KMS-11 (cell line): ENCODE measurements around the gene GNG7.
A peak's percentile ranks its signal among the peaks of the same experiment; 100 is the strongest.

Source experiments
- H2AFZ ChIP-seq: fragments of 200-600 bp; sonication (generic); 2 replicates; pipeline ENCODE4 v1.6.1; 2016; ENCODE audit warnings: antibody characterized with exemption, mixed run types, low read depth
- H3K27ac ChIP-seq: fragments of 200-600 bp; sonication (generic); 2 replicates; pipeline ENCODE4 v1.6.1; 2016; ENCODE audit warnings: mild to moderate bottlenecking, mixed run types
- H3K27me3 ChIP-seq: fragments of 200-600 bp; sonication (generic); 2 replicates; pipeline ENCODE4 v1.6.1; 2017; ENCODE audit warnings: mild to moderate bottlenecking, low read depth, mixed run types, moderate library complexity; ENCODE audit not compliant: insufficient read depth
- H3K36me3 ChIP-seq: fragments of 200-600 bp; sonication (generic); 2 replicates; pipeline ENCODE4 v1.6.1; 2017; ENCODE audit warnings: mild to moderate bottlenecking, mixed run types; ENCODE audit not compliant: insufficient read depth
- H3K4me1 ChIP-seq: fragments of 200-600 bp; sonication (generic); 2 replicates; pipeline ENCODE4 v1.6.1; 2016; ENCODE audit warnings: mild to moderate bottlenecking, low read depth, mixed run types; ENCODE audit not compliant: poor library complexity, severe bottlenecking
- H3K4me2 ChIP-seq: fragments of 200-600 bp; sonication (generic); 2 replicates; pipeline ENCODE4 v1.7.0; 2016; ENCODE audit warnings: mild to moderate bottlenecking, mixed run types
- H3K4me3 ChIP-seq: fragments of 200-600 bp; sonication (generic); IDR thresholded peaks from 2 replicates; pipeline ENCODE4 v1.6.1; 2017; ENCODE audit warnings: low read depth, low read length, mixed read lengths; ENCODE audit not compliant: insufficient read depth
- H3K79me2 ChIP-seq: fragments of 200-600 bp; sonication (generic); 2 replicates; pipeline ENCODE4 v1.6.1; 2016; ENCODE audit warnings: low read depth, mixed run types; ENCODE audit not compliant: insufficient read depth
- H3K9ac ChIP-seq: fragments of 200-600 bp; sonication (generic); 2 replicates; pipeline ENCODE4 v1.6.1; 2016; ENCODE audit warnings: mild to moderate bottlenecking, mixed run types
- H4K20me1 ChIP-seq: fragments of 200-600 bp; sonication (generic); 2 replicates; pipeline ENCODE4 v1.6.1; 2016; ENCODE audit warnings: mild to moderate bottlenecking, mixed run types; ENCODE audit not compliant: insufficient read depth
- CTCF ChIP-seq: fragments of 200-600 bp; sonication (generic); conservative IDR thresholded peaks from 2 replicates; pipeline ENCODE4 v1.6.1; 2017; ENCODE audit warnings: low read depth, mild to moderate bottlenecking, antibody characterized with exemption, low read length, moderate library complexity, mixed read lengths

Gene GNG7

DNA sequence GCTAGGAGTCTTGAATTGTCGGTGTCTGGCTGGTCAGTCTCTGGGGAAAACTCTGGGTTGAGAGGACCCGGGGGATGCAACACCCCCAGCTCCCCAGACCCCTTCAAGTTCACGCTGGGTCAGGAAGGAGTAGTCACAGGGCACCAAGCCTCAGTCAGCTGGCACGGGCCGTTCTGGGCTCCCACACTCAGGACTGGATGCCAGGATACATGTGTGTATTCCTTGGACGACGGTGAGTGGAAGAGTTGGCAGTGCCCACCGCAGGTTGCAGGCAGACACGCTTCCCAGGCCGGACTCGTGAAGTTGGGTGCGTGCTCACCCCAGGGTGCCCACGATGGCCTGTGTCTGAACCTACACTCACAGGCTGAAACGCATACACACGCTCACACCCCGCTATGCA, 221.0 kb downstream of the GNG7 start:
- Histone ChIP-seq H3K27ac (no peak overlapping the region), H4K20me1 (peaks cover 4% of the 10 kb centered on the region), H3K4me3 (no peak overlapping the region), H3K36me3 (no peaks in the 10 kb centered on the region), H3K4me2 (no peak overlapping the region), H3K9ac (no peak overlapping the region), H3K4me1 (peaks cover 24% of the 10 kb centered on the region), H3K27me3 (no peaks in the 10 kb centered on the region), H2AFZ (no peak overlapping the region), H3K79me2 (peaks cover 25% of the 10 kb centered on the region)
- TF ChIP-seq CTCF: no peak

DNA sequence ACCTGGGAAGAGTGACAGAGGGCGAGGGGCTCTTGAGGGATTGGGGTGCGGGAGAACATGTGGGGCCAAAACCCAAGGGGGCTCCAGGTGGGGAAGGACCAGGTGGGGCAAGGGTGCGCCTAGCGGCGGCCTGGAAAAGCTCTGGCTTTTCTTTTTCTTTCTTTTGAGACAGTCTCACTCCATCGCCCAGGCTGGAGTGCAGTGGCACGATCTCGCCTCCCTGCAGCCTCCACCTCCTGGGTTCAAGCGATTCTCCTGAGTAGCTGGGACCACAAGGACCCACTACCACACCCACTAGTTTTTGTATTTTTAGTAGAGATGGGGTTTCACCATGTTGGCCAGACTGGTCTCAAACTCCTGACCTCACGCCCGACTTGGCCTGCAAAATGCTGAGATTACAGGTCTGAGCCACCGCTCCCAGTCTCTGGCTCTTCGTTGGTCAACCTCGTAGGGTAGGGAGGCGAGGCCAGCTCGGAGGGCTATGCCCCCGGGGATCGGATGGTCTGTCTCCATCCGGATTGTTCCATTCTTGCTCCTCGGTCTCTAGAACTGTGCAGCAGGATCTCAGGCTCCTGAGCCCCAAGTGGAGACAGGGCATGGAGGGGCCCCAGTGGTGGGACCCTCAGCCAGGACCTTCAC, 222.8 kb downstream of the GNG7 start:
- H3K4me3 ChIP-seq: no peak overlapping the region
- no peak overlapping the region for H3K9ac ChIP-seq
- peak overlapping the region; percentile 62; the same call in 1 of the 2 replicates for H3K27ac ChIP-seq
- H3K4me2 ChIP-seq: peak overlapping the region; percentile 99
- peaks cover 24% of the 10 kb centered on the region for H3K4me1 ChIP-seq
- H3K36me3 ChIP-seq: no peaks in the 10 kb centered on the region
- peaks cover 4% of the 10 kb centered on the region for H4K20me1 ChIP-seq
- peak; percentile 36 for TF ChIP-seq CTCF
- no peak overlapping the region; the same call in 1 of the 2 replicates for H2AFZ ChIP-seq
- no peaks in the 10 kb centered on the region for H3K27me3 ChIP-seq
- H3K79me2 ChIP-seq: peaks cover 31% of the 10 kb centered on the region

- Histone ChIP-seq H3K4me2 (peak overlapping the region; percentile 99), H3K27ac (peak overlapping the region; percentile 62), H3K9ac (peak overlapping the region; percentile 72; the same call in 1 of the 2 replicates), H3K4me1 (peaks cover 28% of the 10 kb centered on the region), H3K4me3 (no peak overlapping the region), H4K20me1 (peaks cover 4% of the 10 kb centered on the region), H3K36me3 (no peaks in the 10 kb centered on the region), H3K79me2 (peaks cover 31% of the 10 kb centered on the region), H2AFZ (no peak overlapping the region; the same call in 1 of the 2 replicates), H3K27me3 (no peaks in the 10 kb centered on the region)
- TF ChIP-seq CTCF: no peak; the same call in none of the 2 replicates
These were observed 223.5 kb downstream of the GNG7 start for GRCh38 chr19:2478756-2479555.

DNA sequence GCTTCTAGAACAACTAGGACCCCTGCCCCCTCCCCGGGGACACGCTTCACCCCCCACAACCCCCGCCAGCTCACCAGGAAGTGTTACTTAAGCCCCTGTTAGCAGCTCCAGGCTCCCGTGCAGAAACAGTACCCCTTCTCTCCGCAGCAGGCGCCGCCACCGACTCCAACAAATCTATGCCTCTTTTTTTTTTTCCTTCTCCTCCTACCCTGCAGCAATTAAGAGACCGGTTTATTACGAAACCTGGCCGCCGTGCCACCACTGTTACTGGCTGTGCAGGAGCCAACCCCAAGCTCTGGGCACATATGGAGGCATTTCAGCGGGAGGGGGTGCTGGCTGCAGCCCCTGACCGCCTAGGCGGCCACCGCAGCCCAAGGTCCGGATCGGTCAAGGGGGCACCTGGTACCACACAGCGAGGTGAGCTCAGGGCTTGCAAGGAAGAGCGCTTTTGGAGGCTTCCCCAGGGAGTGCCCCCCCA, 224.2 kb downstream of the GNG7 start:
- TF ChIP-seq CTCF: 0 out of 2 replicates have a peak, but pooled peaks have one; percentile 22
- H2AFZ ChIP-seq: no peak overlapping the region
- H3K27me3 ChIP-seq: no peaks in the 10 kb centered on the region
- H3K4me2 ChIP-seq: peak overlapping the region; percentile 99
- H4K20me1 ChIP-seq: peaks cover 4% of the 10 kb centered on the region
- peaks cover 28% of the 10 kb centered on the region for H3K4me1 ChIP-seq
- peaks cover 31% of the 10 kb centered on the region for H3K79me2 ChIP-seq
- H3K36me3 ChIP-seq: no peaks in the 10 kb centered on the region
- peak overlapping the region; percentile 72; the same call in 1 of the 2 replicates for H3K9ac ChIP-seq
- H3K4me3 ChIP-seq: no peak overlapping the region
- H3K27ac ChIP-seq: peak overlapping the region; percentile 62
